ENCODE results near the gene THPO.

THPO gene

DNA sequence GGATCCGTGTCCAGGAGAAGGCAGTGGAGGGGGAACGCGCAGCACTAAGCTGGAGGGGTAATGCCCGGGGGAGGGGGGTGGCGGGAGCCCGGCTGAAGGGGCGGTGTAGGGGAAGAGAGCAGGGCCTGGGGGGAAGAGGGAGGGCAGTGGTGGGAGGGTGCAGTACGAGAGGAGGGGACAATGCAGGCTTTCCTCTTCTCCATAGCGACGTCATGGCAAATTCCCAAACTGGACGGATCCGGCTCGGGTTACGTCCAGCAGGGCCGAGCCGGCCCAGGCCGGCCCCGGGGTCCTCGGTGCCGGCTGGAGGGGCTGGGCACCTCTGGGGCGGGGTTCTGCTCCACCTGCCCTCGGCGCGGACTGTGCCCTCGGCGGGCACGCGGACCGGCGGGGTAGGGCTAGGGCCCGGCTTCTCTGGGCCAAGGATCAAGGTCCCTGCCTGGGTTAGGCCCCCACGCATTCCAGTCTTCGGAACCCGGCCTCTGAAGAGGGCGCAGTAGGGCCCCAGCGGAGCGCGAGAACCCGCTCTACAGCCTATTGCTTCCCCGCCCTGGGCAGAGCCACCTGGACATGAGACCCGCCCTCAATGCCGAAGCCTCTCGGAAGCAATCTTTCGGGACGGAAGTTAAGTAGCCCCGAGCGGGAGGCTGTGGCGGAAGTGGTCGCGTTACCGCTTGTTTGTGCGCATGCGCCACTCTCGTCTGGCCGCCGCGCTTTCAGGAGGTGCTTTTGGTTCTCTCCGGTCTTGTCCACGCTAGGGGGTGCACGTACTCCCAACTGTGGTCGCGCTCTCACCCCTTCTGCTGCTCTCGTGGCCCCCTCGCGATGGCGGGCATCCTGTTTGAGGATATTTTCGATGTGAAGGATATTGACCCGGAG lies 15.1 kb downstream of the THPO start:
- Mint-ChIP-seq H3K4me1 (peaks cover 34% of the 10 kb centered on the region), H3K4me3 (peak overlapping the region; percentile 98), H3K27me3 (peaks cover 29% of the 10 kb centered on the region), H3K9me3 (no peaks in the 10 kb centered on the region), H3K36me3 (peaks cover 29% of the 10 kb centered on the region), H3K27ac (peak overlapping the region; percentile 96)
- CTCF ChIA-PET = interaction anchor here (1.3 to 1.4 kb wide), 2 partner anchors 13 to 179 kb away, joined by 3 read pairs; no protein-coding TSS in a partner anchor
- DNase-seq = peak; percentile 97

DNA sequence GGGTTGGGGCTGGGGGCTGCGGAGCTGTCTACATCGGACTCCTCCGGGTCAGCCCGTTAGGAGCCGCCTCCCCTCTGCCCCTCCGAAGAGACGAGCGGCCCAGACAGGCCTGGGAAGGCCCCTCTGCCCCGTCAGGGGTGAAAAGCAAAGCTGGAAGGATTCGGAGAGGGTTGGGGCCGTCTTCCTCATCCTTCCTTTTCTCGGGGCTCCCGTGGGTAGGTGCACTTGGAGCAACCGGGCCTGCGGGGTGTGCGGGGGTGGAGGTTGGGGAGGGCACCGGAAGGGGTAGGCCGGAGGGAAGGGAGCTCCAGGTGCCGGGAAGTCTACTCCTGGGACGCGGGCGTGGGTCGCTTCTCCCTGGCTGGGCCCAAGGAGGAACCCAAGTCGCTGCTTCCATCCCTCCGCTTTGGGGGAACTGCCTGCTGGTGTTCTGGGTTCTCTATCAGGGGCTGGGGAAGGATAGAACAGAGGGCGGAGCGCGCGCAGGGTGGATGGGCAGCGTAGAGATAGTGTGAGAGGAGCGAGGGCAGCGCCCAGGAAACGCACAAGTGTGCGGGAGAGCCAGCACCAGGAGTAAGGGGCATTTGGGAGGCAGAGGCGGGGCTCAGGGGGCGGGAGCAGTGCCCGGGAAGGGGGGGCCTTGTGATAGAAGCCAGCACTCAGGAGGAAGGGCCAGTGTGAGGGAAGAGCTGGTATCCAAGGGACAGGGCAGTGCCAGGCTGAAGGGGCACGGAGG lies 15.9 kb downstream of the THPO start:
- Mint-ChIP-seq H3K27ac (peak overlapping the region; percentile 92), H3K4me3 (peak overlapping the region; percentile 91), H3K36me3 (peaks cover 26% of the 10 kb centered on the region), H3K27me3 (peaks cover 29% of the 10 kb centered on the region), H3K4me1 (peaks cover 34% of the 10 kb centered on the region), H3K9me3 (no peaks in the 10 kb centered on the region)
- CTCF ChIA-PET = interaction anchor here (1.1 to 2.0 kb wide), 3 partner anchors 10 to 180 kb away, joined by 3 to 6 read pairs (median 3); no protein-coding TSS in a partner anchor
- DNase-seq = peak; percentile 63

DNA sequence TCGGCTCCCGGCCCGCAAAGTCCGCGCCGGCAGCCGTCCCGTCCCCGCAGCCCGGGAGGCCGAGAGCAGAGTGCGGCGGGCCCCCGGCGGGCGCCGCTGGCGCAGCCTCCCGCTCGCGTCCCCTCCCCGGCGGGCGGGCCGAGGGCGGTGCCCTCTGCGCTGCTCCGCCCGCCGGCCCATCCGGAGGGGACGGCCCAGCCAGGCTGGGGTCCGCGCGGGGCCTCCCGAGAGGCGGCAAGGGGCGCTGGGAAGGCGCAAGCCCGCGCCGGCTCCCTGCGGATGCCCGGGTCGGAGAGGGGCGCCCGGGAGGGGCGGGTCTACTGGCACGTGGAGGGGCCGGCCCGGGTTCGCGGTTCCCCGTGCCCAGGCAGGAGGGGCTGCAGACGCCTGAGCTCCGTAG lies 16.5 kb downstream of the THPO start, which contains the start of the genes CLCN2 and POLR2H:
Gene CLCN2 (minus strand): TSS at position 74 of the 400 bp plus-strand sequence. CDS start 126 bp downstream, outside the sequence.
Gene POLR2H (plus strand): TSS at position 179 of the 400 bp plus-strand sequence. CDS start 1,783 bp downstream, outside the sequence.
- no peaks in the 10 kb centered on the region for H3K9me3 Mint-ChIP-seq
- H3K4me1 Mint-ChIP-seq = peaks cover 31% of the 10 kb centered on the region
- H3K27ac Mint-ChIP-seq = peak within 1 kb of the TSS; percentile 92
- CTCF ChIA-PET = interaction anchor here (1.1 to 2.0 kb wide), 3 partner anchors 9 to 181 kb away, joined by 3 to 6 read pairs (median 3); no protein-coding TSS in a partner anchor
- H3K4me3 Mint-ChIP-seq = peak within 1 kb of the TSS; percentile 91
- peaks cover 20% of the 10 kb centered on the region for H3K36me3 Mint-ChIP-seq
- H3K27me3 Mint-ChIP-seq = peaks cover 29% of the 10 kb centered on the region
- DNase-seq = peak; percentile 70

- peaks cover 29% of the 10 kb centered on the region for H3K27me3 Mint-ChIP-seq
- CTCF ChIA-PET = interaction anchor here (1.1 to 2.0 kb wide), 3 partner anchors 9 to 11 kb away, joined by 3 to 6 read pairs (median 3); no protein-coding TSS in a partner anchor
- H3K9me3 Mint-ChIP-seq = no peaks in the 10 kb centered on the region
- H3K4me3 Mint-ChIP-seq = peak overlapping the region; percentile 71
- DNase-seq = no peak
- peaks cover 19% of the 10 kb centered on the region for H3K36me3 Mint-ChIP-seq
- peak overlapping the region; percentile 58 for H3K27ac Mint-ChIP-seq
- peaks cover 29% of the 10 kb centered on the region for H3K4me1 Mint-ChIP-seq
Observed at GRCh38 chr3:184360929-184361531, 17.0 kb downstream of the THPO start.

DNA sequence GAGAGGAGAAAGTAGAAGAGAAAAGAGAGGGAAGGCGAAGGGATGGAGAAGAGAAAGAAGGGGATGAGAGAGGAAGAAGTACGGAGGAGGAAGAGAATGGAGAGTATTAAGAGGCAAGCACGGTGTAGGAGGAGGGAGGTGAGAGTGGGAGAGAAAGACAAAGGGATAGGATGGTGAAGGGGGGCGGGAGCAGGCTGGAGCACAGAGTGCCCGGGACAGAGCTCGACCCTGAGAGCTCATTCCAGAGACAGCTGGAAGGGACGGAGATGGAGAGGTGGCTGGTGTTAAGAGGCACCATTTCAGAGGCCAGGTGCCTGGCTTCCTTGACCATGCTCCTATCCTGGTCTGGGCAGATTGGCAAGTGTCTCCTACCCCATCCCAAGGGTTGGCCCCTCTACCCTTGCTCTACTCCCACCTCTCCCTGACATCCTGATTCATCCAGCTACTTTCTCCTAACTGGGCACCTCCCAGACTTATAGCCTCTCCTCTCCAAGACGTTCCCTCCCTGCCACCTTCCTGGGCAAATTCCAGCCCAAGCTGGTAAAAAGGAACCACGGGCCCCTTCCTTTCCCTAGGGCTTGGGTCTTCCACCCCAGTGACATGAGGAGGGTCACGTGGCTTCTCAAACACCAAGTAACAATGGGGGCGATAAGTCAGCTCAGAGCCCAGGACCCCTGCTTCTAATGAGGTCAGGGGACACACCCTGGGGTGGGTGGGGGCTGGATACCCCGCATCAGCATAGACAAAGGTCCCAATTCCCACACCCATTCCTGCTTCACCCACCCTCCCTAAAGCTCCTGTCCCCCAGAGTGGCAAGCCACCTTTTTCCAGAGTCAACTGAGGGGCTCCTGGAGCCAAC lies 17.7 kb downstream of the THPO start:
- Mint-ChIP-seq H3K36me3 (peaks cover 15% of the 10 kb centered on the region), H3K27ac (peak overlapping the region; percentile 58), H3K27me3 (peaks cover 29% of the 10 kb centered on the region), H3K9me3 (no peaks in the 10 kb centered on the region), H3K4me3 (peak overlapping the region; percentile 71), H3K4me1 (peaks cover 26% of the 10 kb centered on the region)
- CTCF ChIA-PET = interaction anchor here (1.3 to 2.0 kb wide), 2 partner anchors 8 to 11 kb away, joined by 3 to 6 read pairs; no protein-coding TSS in a partner anchor
- DNase-seq = no peak

GRCh38 chr3:184359610-184360009 lies 18.4 kb downstream of the THPO start:
- Mint-ChIP-seq H3K4me3 (peak overlapping the region; percentile 71), H3K27me3 (peaks cover 29% of the 10 kb centered on the region), H3K27ac (no peak overlapping the region), H3K9me3 (no peaks in the 10 kb centered on the region), H3K36me3 (peaks cover 8% of the 10 kb centered on the region), H3K4me1 (peaks cover 19% of the 10 kb centered on the region)
- no peak for DNase-seq
- CTCF ChIA-PET = no interaction called here

- Mint-ChIP-seq H3K36me3 (peaks cover 5% of the 10 kb centered on the region), H3K27me3 (peaks cover 29% of the 10 kb centered on the region), H3K27ac (no peak overlapping the region), H3K4me3 (no peak overlapping the region), H3K4me1 (peaks cover 12% of the 10 kb centered on the region), H3K9me3 (no peaks in the 10 kb centered on the region)
- CTCF ChIA-PET = no interaction called here
- no peak for DNase-seq
Observed at GRCh38 chr3:184358921-184359350, 19.1 kb downstream of the THPO start.

DNA sequence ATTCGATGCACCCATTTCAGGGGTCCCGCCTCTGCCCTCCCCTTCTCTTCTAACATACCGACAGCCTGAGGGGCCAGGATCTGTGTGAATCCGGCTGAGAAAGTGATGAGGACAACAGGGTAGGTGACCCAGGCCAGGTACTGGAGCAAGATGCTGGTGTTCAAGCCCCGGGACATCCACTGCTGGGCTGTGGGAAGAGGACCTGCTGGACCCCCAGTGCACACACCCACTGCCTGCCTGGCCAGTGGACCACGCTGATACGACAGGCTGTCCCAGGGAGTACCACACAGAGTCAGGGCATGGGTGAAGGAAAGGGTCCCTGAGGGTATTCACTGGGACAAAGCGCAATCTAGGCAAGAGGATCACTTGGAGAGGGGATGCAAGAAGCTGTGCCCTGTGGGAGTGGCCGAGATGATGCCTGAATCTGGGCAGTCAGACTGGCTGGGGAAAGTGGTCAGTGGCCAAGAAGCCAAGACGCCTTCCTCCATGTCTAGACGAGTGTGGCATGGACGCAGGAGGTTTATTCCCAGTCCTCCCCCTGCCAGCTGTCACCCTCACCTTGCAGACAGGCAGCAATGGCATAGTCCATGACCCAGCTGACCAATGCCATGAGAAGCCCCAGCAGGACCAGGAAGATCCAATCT lies 19.8 kb downstream of the THPO start:
- Mint-ChIP-seq H3K36me3 (peaks cover under 1% of the 10 kb centered on the region), H3K27me3 (peaks cover 29% of the 10 kb centered on the region), H3K4me3 (no peak overlapping the region), H3K9me3 (no peaks in the 10 kb centered on the region), H3K27ac (no peak overlapping the region), H3K4me1 (peaks cover 11% of the 10 kb centered on the region)
- DNase-seq = no peak
- CTCF ChIA-PET = no interaction called here

- H3K27ac Mint-ChIP-seq = no peak overlapping the region
- H3K36me3 Mint-ChIP-seq = no peaks in the 10 kb centered on the region
- DNase-seq = no peak
- CTCF ChIA-PET = no interaction called here
- no peaks in the 10 kb centered on the region for H3K9me3 Mint-ChIP-seq
- H3K4me3 Mint-ChIP-seq = no peak overlapping the region
- H3K4me1 Mint-ChIP-seq = peaks cover 11% of the 10 kb centered on the region
- H3K27me3 Mint-ChIP-seq = peaks cover 29% of the 10 kb centered on the region
Observed at GRCh38 chr3:184357248-184358123, 20.5 kb downstream of the THPO start.

- Mint-ChIP-seq H3K27ac (no peak overlapping the region), H3K27me3 (peaks cover 22% of the 10 kb centered on the region), H3K9me3 (no peaks in the 10 kb centered on the region), H3K36me3 (no peaks in the 10 kb centered on the region), H3K4me3 (no peak overlapping the region), H3K4me1 (peaks cover 5% of the 10 kb centered on the region)
- CTCF ChIA-PET = interaction anchor here (0.9 to 2.8 kb wide), 5 partner anchors 9 to 195 kb away, joined by 3 to 15 read pairs (median 4); no protein-coding TSS in a partner anchor
- no peak for DNase-seq
Observed at GRCh38 chr3:184355261-184356040, 22.6 kb downstream of the THPO start.

DNA sequence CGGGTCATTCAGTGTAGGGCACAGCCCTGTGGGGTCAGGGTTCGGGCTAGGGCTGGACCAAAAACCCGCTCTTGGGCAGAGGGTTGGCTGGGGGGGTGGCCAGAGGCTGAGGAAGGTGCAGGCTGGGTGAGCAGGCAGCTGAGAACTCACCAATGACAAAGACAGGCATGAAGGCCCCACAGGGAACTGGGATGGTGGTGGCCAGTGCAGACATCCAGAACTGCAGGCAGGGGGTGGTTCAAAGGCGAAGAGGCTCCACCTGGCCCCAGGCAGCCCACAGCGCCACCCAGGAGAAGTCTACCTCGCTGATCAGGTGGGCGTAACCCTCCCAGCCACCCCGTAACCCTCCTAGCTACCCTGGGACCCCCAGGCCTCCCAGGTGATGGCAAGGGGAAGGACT lies 23.3 kb downstream of the THPO start:
- no peak overlapping the region for H3K4me3 Mint-ChIP-seq
- CTCF ChIA-PET = interaction anchor here (0.9 to 2.8 kb wide), 6 partner anchors 8 to 196 kb away, joined by 3 to 15 read pairs (median 4); partner anchors contain the start of gene FAM131A
- H3K27ac Mint-ChIP-seq = no peak overlapping the region
- H3K27me3 Mint-ChIP-seq = peaks cover 15% of the 10 kb centered on the region
- H3K36me3 Mint-ChIP-seq = no peaks in the 10 kb centered on the region
- no peak for DNase-seq
- H3K4me1 Mint-ChIP-seq = no peaks in the 10 kb centered on the region
- H3K9me3 Mint-ChIP-seq = no peaks in the 10 kb centered on the region
